OCI-LY1 (cell line): ENCODE results near the gene VAMP5.
A peak's percentile ranks its signal among the peaks of the same experiment; 100 is the strongest.

Experiments used
- H2AFZ ChIP-seq: fragments of 200-600 bp; sonication (generic), shearing (Covaris generic); 2 replicates; pipeline ENCODE4 v1.6.0; 2014; ENCODE audit warnings: antibody characterized with exemption, mild to moderate bottlenecking, low read length
- H3F3A ChIP-seq: fragments of 200-600 bp; sonication (generic), shearing (Covaris generic); 2 replicates; pipeline ENCODE4 v1.6.0; 2014; ENCODE audit warnings: mild to moderate bottlenecking, antibody characterized with exemption, low read length, moderate library complexity; ENCODE audit not compliant: insufficient read depth
- H3K27ac ChIP-seq: fragments of 200-600 bp; sonication (generic); 2 replicates; pipeline ENCODE4 v1.5.1; 2014; ENCODE audit warnings: low read length, mixed run types, mild to moderate bottlenecking, low read depth; ENCODE audit not compliant: poor library complexity, severe bottlenecking
- H3K27me3 ChIP-seq: fragments of 200-600 bp; sonication (generic); 2 replicates; pipeline ENCODE4 v1.6.0; 2014; ENCODE audit warnings: antibody characterized with exemption, mild to moderate bottlenecking, low read length, moderate library complexity; ENCODE audit not compliant: insufficient read depth
- H3K36me3 ChIP-seq: fragments of 200-600 bp; sonication (generic); 2 replicates; pipeline ENCODE4 v1.6.1; 2014; ENCODE audit warnings: mild to moderate bottlenecking, antibody characterized with exemption, low read length, moderate library complexity, mixed read lengths; ENCODE audit not compliant: insufficient read depth
- H3K4me1 ChIP-seq: fragments of 200-600 bp; sonication (generic); 2 replicates; pipeline ENCODE4 v1.5.1; 2014; ENCODE audit warnings: mild to moderate bottlenecking, low read length, moderate library complexity; ENCODE audit not compliant: insufficient read depth, severe bottlenecking
- H3K4me2 ChIP-seq: fragments of 200-600 bp; sonication (generic), shearing (Covaris generic); 2 replicates; pipeline ENCODE4 v1.6.1; 2014; ENCODE audit warnings: low read length
- H3K4me3 ChIP-seq: fragments of 200-600 bp; sonication (generic); 2 replicates; pipeline ENCODE4 v1.5.1; 2014; ENCODE audit warnings: low read length, low read depth, mild to moderate bottlenecking, mixed read lengths; ENCODE audit not compliant: poor library complexity, severe bottlenecking
- H3K79me2 ChIP-seq: fragments of 200-600 bp; shearing (Covaris generic); 2 replicates; pipeline ENCODE4 v1.6.1; 2016; ENCODE audit warnings: mixed run types, low read length, mixed read lengths; ENCODE audit not compliant: insufficient read depth
- H3K9ac ChIP-seq: fragments of 200-600 bp; sonication (generic), shearing (Covaris generic); 2 replicates; pipeline ENCODE4 v1.6.1; 2014; ENCODE audit warnings: mild to moderate bottlenecking, low read length, mixed read lengths
- H3K9me2 ChIP-seq: fragments of 200-600 bp; sonication (generic), shearing (Covaris generic); 2 replicates; pipeline ENCODE4 v1.6.1; 2014; ENCODE audit warnings: low read depth, mild to moderate bottlenecking, low read length, mixed read lengths
- H3K9me3 ChIP-seq: fragments of 200-600 bp; shearing (Covaris generic); 2 replicates; pipeline ENCODE4 v1.6.1; 2014; ENCODE audit warnings: low read length, mixed read lengths
- H4K20me1 ChIP-seq: fragments of 200-600 bp; sonication (generic), shearing (Covaris generic); 2 replicates; pipeline ENCODE4 v1.6.0; 2016; ENCODE audit warnings: mild to moderate bottlenecking, low read length; ENCODE audit not compliant: insufficient read depth
- EZH2 ChIP-seq: fragments of 200-600 bp; sonication (generic), shearing (Covaris generic); IDR thresholded peaks from 2 replicates; pipeline ENCODE4 v1.8.0; 2017; ENCODE audit warnings: borderline replicate concordance, mixed run types, mild to moderate bottlenecking, antibody characterized with exemption, low read length, moderate library complexity, mixed read lengths
- TF ChIP-seq, protein P1 (sequence below): fragments of 200-600 bp; sonication (generic), shearing (Covaris generic); IDR thresholded peaks from 2 replicates; pipeline ENCODE4 v1.5.1; 2017; ENCODE audit warnings: mild to moderate bottlenecking, antibody characterized with exemption, low read length, moderate library complexity, mixed read lengths

VAMP5 gene

DNA sequence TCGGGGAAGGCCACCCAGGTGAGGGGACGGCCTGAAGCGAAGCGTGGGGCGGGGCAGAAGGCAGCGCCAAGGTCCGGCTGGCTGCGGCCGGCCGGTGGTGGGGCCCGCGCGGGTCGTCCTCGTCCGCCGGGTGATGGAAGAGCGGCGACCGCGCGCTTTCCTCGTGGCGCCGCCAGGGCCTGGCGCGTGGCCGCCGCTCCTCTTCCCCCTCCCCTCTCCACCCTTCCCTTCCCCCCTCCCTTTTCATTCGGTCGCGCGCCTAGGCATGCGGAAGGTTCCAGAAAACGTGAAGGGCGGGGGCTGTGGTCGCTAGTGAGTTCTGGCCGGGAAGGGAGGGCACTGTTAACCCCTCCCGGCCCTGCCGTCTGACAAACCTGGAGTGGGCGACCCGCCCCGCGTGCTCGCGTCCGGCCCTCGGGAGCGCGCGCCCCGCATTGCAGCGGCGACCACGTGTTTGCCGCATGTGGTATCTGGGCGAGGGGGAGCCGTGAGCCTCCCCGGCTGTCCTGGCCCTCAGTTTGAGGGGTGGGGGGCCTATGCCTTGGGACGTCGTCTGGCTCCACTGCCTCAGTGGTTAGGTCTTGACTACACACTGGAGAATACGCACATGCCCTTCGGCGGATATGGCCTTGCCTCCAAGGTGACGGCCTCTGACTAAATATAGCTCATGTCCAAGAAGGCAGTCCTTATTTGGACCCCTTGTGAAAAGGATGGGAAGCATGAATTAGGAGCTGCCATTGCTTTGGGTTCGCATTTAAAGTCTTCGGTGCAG is 44.7 kb upstream of the VAMP5 start:
- Histone ChIP-seq H3K4me2 (peak overlapping the region; percentile 90), H3K36me3 (peaks cover 55% of the 10 kb centered on the region), H3K27me3 (no peaks in the 10 kb centered on the region), H3K9me2 (no peaks in the 10 kb centered on the region), H3F3A (peaks cover 9% of the 10 kb centered on the region; the same call in 1 of the 2 replicates), H3K79me2 (peaks cover 26% of the 10 kb centered on the region), H3K4me1 (peaks cover 30% of the 10 kb centered on the region), H3K27ac (peak overlapping the region; percentile 84), H3K4me3 (peak overlapping the region; percentile 99), H2AFZ (no peak overlapping the region), H3K9ac (peak overlapping the region; percentile 100), H3K9me3 (no peaks in the 10 kb centered on the region), H4K20me1 (0 out of 2 replicates have a peak, but pooled peaks cover 3% of the 10 kb centered on the region)
- no peak for TF ChIP-seq EZH2
- TF ChIP-seq, protein P1, sequence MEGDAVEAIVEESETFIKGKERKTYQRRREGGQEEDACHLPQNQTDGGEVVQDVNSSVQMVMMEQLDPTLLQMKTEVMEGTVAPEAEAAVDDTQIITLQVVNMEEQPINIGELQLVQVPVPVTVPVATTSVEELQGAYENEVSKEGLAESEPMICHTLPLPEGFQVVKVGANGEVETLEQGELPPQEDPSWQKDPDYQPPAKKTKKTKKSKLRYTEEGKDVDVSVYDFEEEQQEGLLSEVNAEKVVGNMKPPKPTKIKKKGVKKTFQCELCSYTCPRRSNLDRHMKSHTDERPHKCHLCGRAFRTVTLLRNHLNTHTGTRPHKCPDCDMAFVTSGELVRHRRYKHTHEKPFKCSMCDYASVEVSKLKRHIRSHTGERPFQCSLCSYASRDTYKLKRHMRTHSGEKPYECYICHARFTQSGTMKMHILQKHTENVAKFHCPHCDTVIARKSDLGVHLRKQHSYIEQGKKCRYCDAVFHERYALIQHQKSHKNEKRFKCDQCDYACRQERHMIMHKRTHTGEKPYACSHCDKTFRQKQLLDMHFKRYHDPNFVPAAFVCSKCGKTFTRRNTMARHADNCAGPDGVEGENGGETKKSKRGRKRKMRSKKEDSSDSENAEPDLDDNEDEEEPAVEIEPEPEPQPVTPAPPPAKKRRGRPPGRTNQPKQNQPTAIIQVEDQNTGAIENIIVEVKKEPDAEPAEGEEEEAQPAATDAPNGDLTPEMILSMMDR: no peak

DNA sequence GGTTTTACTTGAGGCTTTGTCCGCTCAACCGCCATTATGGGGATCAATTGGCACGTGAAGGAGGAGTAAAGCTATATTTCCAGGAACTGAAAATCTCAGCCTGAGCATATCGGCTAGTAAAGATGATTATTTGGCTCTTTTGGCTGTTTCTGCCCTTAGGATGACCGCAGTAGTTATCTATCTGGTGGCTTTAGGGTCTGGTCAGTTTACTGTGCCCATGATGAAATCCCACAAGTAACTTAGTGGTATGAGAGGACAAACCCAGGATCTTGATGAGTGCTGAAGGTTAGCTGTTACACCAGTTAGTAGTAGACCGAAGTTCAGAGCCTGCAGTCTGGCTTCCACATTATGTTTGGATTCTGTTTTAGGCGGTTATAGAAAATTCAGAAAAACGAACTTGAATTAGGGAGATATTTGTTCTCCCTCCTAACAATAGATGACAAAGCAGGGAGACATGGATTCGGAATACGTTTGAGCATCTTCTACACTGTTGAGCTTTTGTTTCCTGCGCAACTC is 44.0 kb upstream of the VAMP5 start:
- H3K4me3 ChIP-seq: peak overlapping the region; percentile 99
- peak overlapping the region; percentile 84 for H3K27ac ChIP-seq
- peaks cover 10% of the 10 kb centered on the region for H3F3A ChIP-seq
- peaks cover 62% of the 10 kb centered on the region for H3K36me3 ChIP-seq
- TF ChIP-seq EZH2: no peak
- peaks cover 30% of the 10 kb centered on the region for H3K4me1 ChIP-seq
- H3K9me2 ChIP-seq: no peaks in the 10 kb centered on the region
- H3K9me3 ChIP-seq: no peaks in the 10 kb centered on the region
- no peaks in the 10 kb centered on the region for H3K27me3 ChIP-seq
- 0 out of 2 replicates have a peak, but pooled peaks cover 3% of the 10 kb centered on the region for H4K20me1 ChIP-seq
- peak overlapping the region; percentile 90 for H3K4me2 ChIP-seq
- no peak overlapping the region for H2AFZ ChIP-seq
- H3K79me2 ChIP-seq: peaks cover 26% of the 10 kb centered on the region
- peak overlapping the region; percentile 100 for H3K9ac ChIP-seq

DNA sequence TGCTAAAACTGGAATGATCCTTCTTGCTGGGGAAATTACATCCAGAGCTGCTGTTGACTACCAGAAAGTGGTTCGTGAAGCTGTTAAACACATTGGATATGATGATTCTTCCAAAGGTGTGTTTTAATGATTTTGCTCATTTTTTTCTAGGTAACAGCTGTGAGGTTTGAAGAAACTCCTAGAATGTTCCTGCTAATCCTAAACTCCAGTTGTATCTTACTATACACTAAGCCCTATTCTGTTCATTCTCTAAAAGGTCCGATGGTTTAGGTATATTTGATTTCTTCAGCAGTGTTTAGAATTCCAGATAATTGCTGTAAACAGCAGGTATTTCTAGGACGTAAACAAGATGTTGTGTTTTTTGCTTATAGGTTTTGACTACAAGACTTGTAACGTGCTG is 43.0 kb upstream of the VAMP5 start:
- no peak overlapping the region for H3K27ac ChIP-seq
- peaks cover 18% of the 10 kb centered on the region for H3F3A ChIP-seq
- peak overlapping the region; percentile 100; the same call in 1 of the 2 replicates for H3K9ac ChIP-seq
- H3K9me2 ChIP-seq: no peaks in the 10 kb centered on the region
- peaks cover 30% of the 10 kb centered on the region for H3K4me1 ChIP-seq
- H3K79me2 ChIP-seq: peaks cover 26% of the 10 kb centered on the region
- H4K20me1 ChIP-seq: 0 out of 2 replicates have a peak, but pooled peaks cover 3% of the 10 kb centered on the region
- no peak overlapping the region for H2AFZ ChIP-seq
- H3K36me3 ChIP-seq: peaks cover 73% of the 10 kb centered on the region
- H3K27me3 ChIP-seq: no peaks in the 10 kb centered on the region
- H3K9me3 ChIP-seq: no peaks in the 10 kb centered on the region
- peak overlapping the region; percentile 90 for H3K4me2 ChIP-seq
- H3K4me3 ChIP-seq: peak overlapping the region; percentile 99
- no peak for TF ChIP-seq EZH2
- TF ChIP-seq, protein P1: no peak
